Measurements from ENCODE around the gene UPF1.
A peak's percentile ranks its signal among the peaks of the same experiment; 100 is the strongest.

The UPF1 gene

GRCh38 chr19:18831524-18832305, at the start of gene UPF1:
Gene UPF1, plus strand, starts transcription at chr19:18831959. Its CDS starts 251 bp downstream, at chr19:18832210.
- peak; percentile 83 for DNase-seq

- no peak for DNase-seq
Observed at GRCh38 chr19:18782559-18783225, 49.1 kb upstream of the UPF1 start.

GRCh38 chr19:18783958-18784785, 47.6 kb upstream of the UPF1 start:
- DNase-seq: no peak

GRCh38 chr19:18784786-18785120, 47.0 kb upstream of the UPF1 start:
- no peak for DNase-seq

- DNase-seq: peak; percentile 22
Observed at GRCh38 chr19:18785179-18786124, 46.3 kb upstream of the UPF1 start.

GRCh38 chr19:18788529-18789421, 43.0 kb upstream of the UPF1 start:
- DNase-seq: no peak

- no peak for DNase-seq
Observed at GRCh38 chr19:18789422-18789869, 42.3 kb upstream of the UPF1 start.

GRCh38 chr19:18789883-18790565, 41.7 kb upstream of the UPF1 start:
- DNase-seq: no peak

- DNase-seq: no peak
Observed at GRCh38 chr19:18790566-18791314, 41.0 kb upstream of the UPF1 start, which contains the start of gene COMP. Gene COMP, minus strand, starts transcription at chr19:18791305. Its CDS starts 36 bp downstream, at chr19:18791269.

GRCh38 chr19:18791315-18791678, 40.5 kb upstream of the UPF1 start:
- no peak for DNase-seq

- DNase-seq: no peak
Observed at GRCh38 chr19:18792661-18793060, 39.1 kb upstream of the UPF1 start.

- DNase-seq: no peak
Observed at GRCh38 chr19:18793144-18794028, 38.4 kb upstream of the UPF1 start.

GRCh38 chr19:18794029-18794313, 37.8 kb upstream of the UPF1 start:
- no peak for DNase-seq

- no peak for DNase-seq
Observed at GRCh38 chr19:18794692-18795091, 37.1 kb upstream of the UPF1 start.

GRCh38 chr19:18795540-18795939, 36.2 kb upstream of the UPF1 start:
- DNase-seq: no peak

- no peak for DNase-seq
Observed at GRCh38 chr19:18796239-18796638, 35.5 kb upstream of the UPF1 start.

- no peak for DNase-seq
Observed at GRCh38 chr19:18798384-18799352, 33.1 kb upstream of the UPF1 start.

All from NCI-H1694 treated with DMSO at 0.1 percent for 48 hours (cell line).